MCF 10A (cell line): Measurements from ENCODE around the gene RBFOX2. TPM values are rescaled to one million over a fixed set of nuclear protein-coding genes. Genes with fewer than 3 reads are reported as not detected.

ENCODE experiments used
- BruUV-seq: library from RNA; stranded (reverse); fragments of 400-500 nt; replicated peaks from 2 replicates; lab custom pipeline; 2021; lab: Mats Ljungman, UMichigan
- CTCF ChIA-PET: fragments of 300-600 bp; sonication (Branson Sonifier 250); formaldehyde crosslinking; extraction: SDS; loops from one replicate; lab custom pipeline; 2021; ENCODE audit warnings: antibody characterized with exemption, inconsistent platforms; lab: Yijun Ruan, JAX
- POLR2A ChIA-PET: fragments of 300-600, 350-650 bp; sonication (Branson Sonifier 250); formaldehyde crosslinking; extraction: SDS; loops from one replicate; lab custom pipeline; 2020; ENCODE audit warnings: antibody characterized with exemption, inconsistent platforms; lab: Yijun Ruan, JAX
- DNase-seq: peaks from one replicate; pipeline ENCODE4 v3.0.0-alpha.2; 2018; ENCODE audit not compliant: unreplicated experiment
- H3K27ac Mint-ChIP-seq: one replicate; pipeline ENCODE4 v1.8.0; 2022; ENCODE audit warnings: mild to moderate bottlenecking, low read depth, mixed read lengths; ENCODE audit not compliant: unreplicated experiment
- H3K27me3 Mint-ChIP-seq: one replicate; pipeline ENCODE4 v1.8.0; 2022; ENCODE audit warnings: mixed read lengths; ENCODE audit not compliant: insufficient read depth, unreplicated experiment
- H3K36me3 Mint-ChIP-seq: one replicate; pipeline ENCODE4 v1.8.0; 2022; ENCODE audit warnings: mild to moderate bottlenecking, moderate library complexity, mixed read lengths; ENCODE audit not compliant: insufficient read depth, unreplicated experiment
- H3K4me1 Mint-ChIP-seq: one replicate; pipeline ENCODE4 v1.8.0; 2022; ENCODE audit warnings: mixed read lengths; ENCODE audit not compliant: insufficient read depth, unreplicated experiment
- H3K4me3 Mint-ChIP-seq: one replicate; pipeline ENCODE4 v1.8.0; 2022; ENCODE audit warnings: mild to moderate bottlenecking, moderate library complexity, mixed read lengths; ENCODE audit not compliant: unreplicated experiment
- H3K9me3 Mint-ChIP-seq: one replicate; pipeline ENCODE4 v1.8.0; 2022; ENCODE audit warnings: mixed read lengths; ENCODE audit not compliant: unreplicated experiment
- CTCF ChIP-seq: fragments of 200-600 bp; IDR thresholded peaks from one replicate; pipeline ENCODE4 v1.8.0; 2022; ENCODE audit warnings: antibody characterized with exemption, mild to moderate bottlenecking; ENCODE audit not compliant: unreplicated experiment
- intact Hi-C: fragments of 100-400 bp; cut with micrococcal nuclease; formaldehyde crosslinking; loops from 2 replicates; pipeline ENCODE4 v1.14.1; 2022
- total RNA-seq: library from RNA; stranded (reverse); gene quantifications from 2 replicates; pipeline ENCODE4 v1.2.3, GENCODE V29; 2022

The RBFOX2 gene
- total RNA-seq, 1 experiment from 2014 or later: 89.4 TPM

GRCh38 chr22:36032611-36033010 lies 4.0 kb upstream of the RBFOX2 start:
- Mint-ChIP-seq H3K27ac (no peak overlapping the region), H3K27me3 (peaks cover 10% of the 10 kb centered on the region), H3K4me3 (no peak overlapping the region), H3K9me3 (no peaks in the 10 kb centered on the region), H3K4me1 (peaks cover 9% of the 10 kb centered on the region), H3K36me3 (no peaks in the 10 kb centered on the region)
- intact Hi-C loops: no loop called here
- ChIA-PET CTCF (interaction anchor here (2.3 kb wide), 1 partner anchor 33 kb away, joined by 15 read pairs; no protein-coding TSS in a partner anchor), POLR2A (interaction anchor here (1.1 kb wide), 1 partner anchor 24 kb away, joined by 3 read pairs; no protein-coding TSS in a partner anchor)
- no peak for TF ChIP-seq CTCF
- no peak for DNase-seq
- BruUV-seq: no TSS peak

- ChIA-PET POLR2A (interaction anchor here (0.9 to 4.5 kb wide), 12 partner anchors 9 to 366 kb away, joined by 3 to 21 read pairs (median 4); no protein-coding TSS in a partner anchor), CTCF (interaction anchor here (0.6 to 3.8 kb wide), 3 partner anchors 33 to 446 kb away, joined by 3 to 26 read pairs (median 4); no protein-coding TSS in a partner anchor)
- no peak for DNase-seq
- Mint-ChIP-seq H3K27ac (peak overlapping the region; percentile 84), H3K36me3 (no peaks in the 10 kb centered on the region), H3K9me3 (no peaks in the 10 kb centered on the region), H3K27me3 (no peaks in the 10 kb centered on the region), H3K4me3 (peak overlapping the region; percentile 83), H3K4me1 (peaks cover 28% of the 10 kb centered on the region)
- no peak for TF ChIP-seq CTCF
- no TSS peak for BruUV-seq
- intact Hi-C loops: loop anchor here (5.0 kb wide), 1 partner anchor 38 kb away; no protein-coding TSS in a partner anchor
Observed at GRCh38 chr22:36029406-36029755, 757 bp upstream of the RBFOX2 start.

- Mint-ChIP-seq H3K4me3 (peak overlapping the region; percentile 83), H3K27ac (peak overlapping the region; percentile 84), H3K9me3 (no peaks in the 10 kb centered on the region), H3K27me3 (no peaks in the 10 kb centered on the region), H3K4me1 (peaks cover 34% of the 10 kb centered on the region), H3K36me3 (no peaks in the 10 kb centered on the region)
- intact Hi-C loops: loop anchor here (2.0 to 5.0 kb wide), 2 partner anchors 39 to 97 kb away; no protein-coding TSS in a partner anchor
- ChIA-PET POLR2A (interaction anchor here (0.9 to 4.5 kb wide), 14 partner anchors 11 to 243 kb away, joined by 3 to 21 read pairs (median 4); no protein-coding TSS in a partner anchor), CTCF (interaction anchor here (0.6 to 3.8 kb wide), 5 partner anchors 38 to 396 kb away, joined by 3 to 26 read pairs (median 5); no protein-coding TSS in a partner anchor)
- no TSS peak for BruUV-seq
- no peak for TF ChIP-seq CTCF
- peak; percentile 29 for DNase-seq
Observed at GRCh38 chr22:36027935-36028645, 534 bp downstream of the RBFOX2 start.

- CTCF ChIA-PET: interaction anchor here (0.6 to 3.8 kb wide), 5 partner anchors 38 to 396 kb away, joined by 3 to 26 read pairs (median 5); no protein-coding TSS in a partner anchor
- TF ChIP-seq CTCF: no peak
- Mint-ChIP-seq H3K4me1 (peaks cover 34% of the 10 kb centered on the region), H3K4me3 (peak overlapping the region; percentile 83), H3K27ac (peak overlapping the region; percentile 84), H3K36me3 (no peaks in the 10 kb centered on the region), H3K27me3 (no peaks in the 10 kb centered on the region), H3K9me3 (no peaks in the 10 kb centered on the region)
- peak; percentile 26 for DNase-seq
- no TSS peak for BruUV-seq
- POLR2A ChIA-PET: interaction anchor here (0.6 to 4.5 kb wide), 7 partner anchors 16 to 110 kb away, joined by 3 to 21 read pairs (median 5); no protein-coding TSS in a partner anchor
- intact Hi-C loops: loop anchor here (2.0 to 5.0 kb wide), 2 partner anchors 40 to 97 kb away; no protein-coding TSS in a partner anchor
Observed at GRCh38 chr22:36027579-36027934, 1.1 kb downstream of the RBFOX2 start.
